Chondrocyte (in vitro differentiated cells): Measurements from ENCODE around the gene GPR108. TPM values are rescaled to one million over a fixed set of nuclear protein-coding genes. Genes with fewer than 3 reads are reported as not detected.
"Not testable (repeated sequence)": the region's sequence is repeated elsewhere in the genome, so short reads cannot be mapped to it uniquely, and the experiment has no call there.

Experiments
- DNase-seq: peaks from one replicate; pipeline ENCODE4 v3.0.0; 2021; ENCODE audit warnings: mixed read lengths, low spot score
- H3K27ac Mint-ChIP-seq: one replicate; pipeline ENCODE4 v1.8.0; 2021; ENCODE audit warnings: mild to moderate bottlenecking, moderate library complexity, mixed read lengths; ENCODE audit not compliant: unreplicated experiment
- H3K27me3 Mint-ChIP-seq: 2 replicates; pipeline ENCODE4 v1.8.0; 2021; ENCODE audit warnings: low read depth, mixed read lengths
- H3K36me3 Mint-ChIP-seq: 2 replicates; pipeline ENCODE4 v1.8.0; 2021; ENCODE audit warnings: low read depth, mixed read lengths
- H3K4me1 Mint-ChIP-seq: 2 replicates; pipeline ENCODE4 v1.8.0; 2021; ENCODE audit warnings: low read depth, mild to moderate bottlenecking, mixed read lengths
- H3K4me3 Mint-ChIP-seq: one replicate; pipeline ENCODE4 v1.8.0; 2021; ENCODE audit warnings: mild to moderate bottlenecking, moderate library complexity, mixed read lengths; ENCODE audit not compliant: unreplicated experiment
- H3K9me3 Mint-ChIP-seq: 2 replicates; pipeline ENCODE4 v1.8.0; 2021; ENCODE audit warnings: low read depth, mixed read lengths
- CTCF ChIP-seq: fragments of 200-600 bp; sonication (generic); IDR thresholded peaks from 2 replicates; pipeline ENCODE4 v1.5.0; 2021; ENCODE audit warnings: antibody characterized with exemption, mild to moderate bottlenecking, moderate library complexity
- total RNA-seq: library from RNA; stranded (reverse); gene quantifications from 3 replicates; pipeline ENCODE4 v1.2.1, GENCODE V29; 2021

Gene GPR108
- total RNA-seq, 1 donor from 2014 or later: 39.8 TPM

GRCh38 chr19:6765738-6766356, 28.5 kb upstream of the GPR108 start:
- Mint-ChIP-seq H3K27me3 (peaks cover 8% of the 10 kb centered on the region), H3K4me3 (no peak overlapping the region), H3K36me3 (no peaks in the 10 kb centered on the region), H3K9me3 (no peaks in the 10 kb centered on the region), H3K4me1 (peaks cover 19% of the 10 kb centered on the region), H3K27ac (no peak overlapping the region)
- no peak for TF ChIP-seq CTCF
- DNase-seq: no peak

- not testable (repeated sequence) for H3K4me3 Mint-ChIP-seq, DNase-seq
- peaks cover 16% of the 10 kb centered on the region for H3K4me1 Mint-ChIP-seq
Observed at GRCh38 chr19:6762253-6762797, 24.9 kb upstream of the GPR108 start.

GRCh38 chr19:6761053-6761676, 23.8 kb upstream of the GPR108 start:
- H3K27ac Mint-ChIP-seq: no peak overlapping the region
- no peaks in the 10 kb centered on the region for H3K36me3 Mint-ChIP-seq
- H3K4me3 Mint-ChIP-seq: no peak overlapping the region
- peaks cover 2% of the 10 kb centered on the region for H3K27me3 Mint-ChIP-seq
- no peaks in the 10 kb centered on the region for H3K9me3 Mint-ChIP-seq
- H3K4me1 Mint-ChIP-seq: peaks cover 6% of the 10 kb centered on the region
- TF ChIP-seq CTCF: no peak
- no peak for DNase-seq

More at GRCh38 chr19:6762253-6762797, 24.9 kb upstream of the GPR108 start:
- H3K27ac Mint-ChIP-seq, H3K27me3 Mint-ChIP-seq, H3K9me3 Mint-ChIP-seq, H3K36me3 Mint-ChIP-seq: not testable (repeated sequence)

GRCh38 chr19:6760606-6761005, 23.2 kb upstream of the GPR108 start:
- DNase-seq: no peak
- Mint-ChIP-seq H3K4me1 (peaks cover under 1% of the 10 kb centered on the region), H3K27ac (no peak overlapping the region), H3K9me3 (no peaks in the 10 kb centered on the region), H3K36me3 (no peaks in the 10 kb centered on the region), H3K4me3 (no peak overlapping the region), H3K27me3 (no peaks in the 10 kb centered on the region)
- no peak for TF ChIP-seq CTCF

GRCh38 chr19:6754653-6755463, 17.5 kb upstream of the GPR108 start:
- peaks cover 8% of the 10 kb centered on the region for H3K4me1 Mint-ChIP-seq
- DNase-seq: no peak
- no peak for TF ChIP-seq CTCF
- H3K36me3 Mint-ChIP-seq: peaks cover 10% of the 10 kb centered on the region
- no peak overlapping the region for H3K27ac Mint-ChIP-seq
- H3K9me3 Mint-ChIP-seq: no peaks in the 10 kb centered on the region
- H3K4me3 Mint-ChIP-seq: no peak overlapping the region
- no peaks in the 10 kb centered on the region for H3K27me3 Mint-ChIP-seq
